Endometrial microvascular endothelial cells (primary cell): ENCODE results near the gene PEG3. TPM values are rescaled to one million over a fixed set of nuclear protein-coding genes. Genes with fewer than 3 reads are reported as not detected.

Source experiments
- in situ Hi-C: cut with HindIII; loops from 2 replicates; pipeline ENCODE4 v1.10.0; 2017; ENCODE audit warnings: low sequenced_read_pairs, low pct_unique_long_range_greater_than_20kb; ENCODE audit errors: inconsistent ontology term
- total RNA-seq: library from RNA; depleted of rRNA; stranded (reverse); fragments of >200 nt; gene quantifications from one replicate; pipeline ENCODE4 v1.2.3, GENCODE V29; 2015; ENCODE audit errors: inconsistent ontology term

PEG3 gene
- total RNA-seq, 1 donor from 2014 or later, result not detected

DNA sequence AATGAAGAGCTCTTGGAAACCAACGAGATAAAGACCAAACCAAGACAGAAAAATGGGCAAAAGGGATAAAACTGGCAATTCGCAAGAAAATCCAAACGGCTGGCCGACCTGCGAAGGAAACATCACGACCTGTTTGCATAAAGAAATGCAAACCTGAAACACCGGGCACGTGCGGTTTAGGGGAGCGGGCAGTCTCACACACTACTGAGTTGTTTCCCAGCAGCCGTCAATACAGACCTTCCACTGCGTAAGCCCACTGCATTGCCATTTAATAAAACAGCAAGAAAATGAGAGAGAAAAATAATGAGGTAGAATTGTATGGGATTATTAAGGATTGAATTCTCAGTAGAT lies 642 bp upstream of the PEG3 start:
- in situ Hi-C loops, result no loop called here

- in situ Hi-C loops, result no loop called here
Measured at GRCh38 chr19:56839652-56840450, 675 bp downstream of the PEG3 start.

GRCh38 chr19:56838909-56839651 lies 1.4 kb downstream of the PEG3 start:
- in situ Hi-C loops, result no loop called here

DNA sequence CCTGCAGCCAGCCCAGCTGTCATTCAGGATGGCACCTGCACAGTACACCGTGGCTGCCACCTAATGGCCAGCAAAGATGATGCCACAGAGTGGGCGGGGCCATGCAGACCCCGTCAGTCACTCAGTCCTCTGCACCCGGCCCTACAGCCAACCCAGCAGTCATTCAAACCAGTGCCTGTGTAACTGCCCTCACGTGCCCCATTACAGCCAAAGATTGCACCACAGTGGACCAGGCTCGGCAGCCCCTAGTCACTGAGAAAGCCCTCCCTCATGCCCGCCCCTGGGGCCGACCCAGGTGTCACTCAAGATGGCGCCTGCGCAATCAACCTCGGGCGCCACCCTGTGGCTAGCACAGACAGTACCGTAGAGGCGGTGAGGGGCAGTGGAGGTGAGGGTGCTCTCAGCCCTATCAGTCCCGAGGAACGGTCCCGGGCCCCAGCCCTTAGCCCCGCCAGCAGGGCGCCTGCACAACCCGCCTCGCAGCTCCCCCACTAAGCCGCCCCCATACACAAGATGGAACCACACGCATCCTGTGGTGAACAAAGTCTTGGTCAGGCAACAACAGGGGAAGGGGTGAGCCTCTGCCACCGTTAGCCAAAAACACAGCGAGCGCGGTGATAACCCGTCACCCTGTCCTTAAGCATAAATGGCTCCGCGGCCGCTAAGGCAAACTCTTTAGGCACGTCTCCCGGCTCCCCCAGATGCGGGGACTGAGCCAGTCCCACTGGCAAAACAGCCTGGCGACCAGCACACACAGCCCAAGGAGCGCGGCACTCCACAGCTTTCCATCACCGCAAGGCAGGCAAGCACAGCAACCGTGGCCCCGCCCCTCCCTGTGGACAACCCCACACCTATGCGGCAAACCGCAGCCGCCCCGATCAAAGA lies 2.3 kb downstream of the PEG3 start:
- in situ Hi-C loops, result no loop called here

DNA sequence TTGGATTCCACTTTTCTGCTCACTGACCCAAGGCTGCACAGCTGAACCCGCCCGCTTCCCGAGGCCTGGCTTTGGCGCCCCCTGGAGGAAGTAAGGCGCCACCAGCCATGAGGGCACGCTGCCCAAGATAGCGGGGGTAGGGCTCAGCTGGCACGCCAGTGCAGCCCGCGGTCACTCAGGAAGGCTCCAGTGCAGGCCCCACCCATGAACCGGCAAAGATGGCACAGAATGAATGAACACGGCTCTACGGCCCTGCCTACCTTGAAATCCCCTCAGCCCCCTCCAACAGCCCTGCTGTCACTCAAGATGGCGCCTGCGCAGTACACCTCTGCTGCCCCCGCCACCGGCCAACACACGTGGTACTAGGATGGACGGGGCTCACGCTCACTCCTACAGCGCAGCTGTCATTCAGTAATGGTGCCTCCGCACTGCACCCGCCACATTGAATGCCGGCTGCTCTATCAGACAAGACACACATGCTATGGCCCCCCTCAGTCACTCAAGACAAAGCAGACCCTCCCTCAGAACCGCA lies 3.0 kb downstream of the PEG3 start:
- in situ Hi-C loops, result no loop called here

DNA sequence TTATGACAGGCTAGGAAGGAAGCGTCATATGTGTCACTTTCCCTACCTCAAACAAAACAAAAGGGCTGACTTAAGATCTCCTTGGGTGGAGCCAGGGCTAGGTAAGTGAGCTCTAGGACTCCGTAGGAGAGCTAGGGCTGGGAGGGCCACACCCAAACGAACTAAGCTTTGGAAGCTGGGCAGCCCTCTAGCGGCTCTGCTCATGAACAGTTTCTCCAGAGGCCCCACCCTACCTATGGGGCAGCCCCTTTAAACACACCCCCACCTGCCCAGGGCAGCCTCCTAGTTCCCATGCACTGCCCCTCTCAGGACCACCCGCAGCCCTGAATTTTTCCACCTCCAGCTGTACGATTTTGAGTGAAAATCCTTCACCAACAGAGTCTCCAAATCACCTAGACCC lies 3.5 kb downstream of the PEG3 start:
- in situ Hi-C loops, result no loop called here

GRCh38 chr19:56836059-56836458 lies 4.5 kb downstream of the PEG3 start:
- in situ Hi-C loops, result no loop called here

- in situ Hi-C loops, result no loop called here
Measured at GRCh38 chr19:56835401-56835800, 5.1 kb downstream of the PEG3 start.

- in situ Hi-C loops, result no loop called here
Measured at GRCh38 chr19:56834564-56835375, 5.8 kb downstream of the PEG3 start.

DNA sequence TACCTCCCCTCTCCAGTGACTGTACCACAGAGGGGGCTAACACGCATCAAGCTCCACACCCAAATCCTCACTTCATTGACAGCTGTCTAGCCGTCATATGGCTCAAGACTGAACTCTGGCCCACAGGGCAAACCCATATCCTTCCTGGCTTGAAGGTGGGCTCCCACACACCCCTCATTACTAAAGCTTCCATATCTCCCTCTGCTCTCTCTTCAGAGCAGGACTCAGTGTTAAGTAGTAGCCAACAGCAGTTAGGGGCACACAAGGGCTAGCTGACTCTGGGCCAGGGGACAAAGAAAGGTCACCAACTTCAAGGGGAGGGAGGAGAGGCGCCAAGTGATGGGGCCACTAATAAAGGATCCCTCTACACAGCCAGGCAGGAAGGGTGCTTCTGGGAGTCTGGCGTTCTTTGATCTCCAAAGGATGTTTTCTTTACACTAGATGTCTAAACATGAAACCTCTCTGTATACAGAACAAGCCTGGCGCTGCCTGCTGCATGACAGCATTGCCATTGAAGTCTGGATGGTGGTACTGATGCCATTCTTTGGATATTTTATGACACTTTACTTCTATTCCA lies 8.1 kb downstream of the PEG3 start:
- in situ Hi-C loops, result no loop called here

GRCh38 chr19:56831255-56831654 lies 9.3 kb downstream of the PEG3 start:
- in situ Hi-C loops, result no loop called here

DNA sequence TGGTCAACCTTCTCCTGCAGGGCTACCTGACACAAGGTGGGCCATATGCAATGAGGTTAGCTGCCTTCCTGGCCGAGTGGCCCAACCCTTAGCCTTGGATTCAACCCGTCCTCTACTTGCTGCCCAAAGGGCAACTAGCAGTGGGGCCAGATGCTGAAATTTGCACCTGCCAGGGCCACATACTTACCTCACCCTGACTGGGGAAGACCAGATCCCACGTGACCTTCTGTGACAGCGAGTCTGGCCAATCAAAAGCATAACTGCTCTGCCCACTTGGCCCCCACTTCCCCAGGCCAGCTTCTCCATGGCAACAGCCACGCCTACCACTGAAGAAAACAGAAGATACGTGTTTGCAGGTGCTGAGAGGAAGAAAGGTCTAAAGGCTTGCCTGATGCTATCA lies 10.9 kb downstream of the PEG3 start:
- in situ Hi-C loops, result no loop called here

DNA sequence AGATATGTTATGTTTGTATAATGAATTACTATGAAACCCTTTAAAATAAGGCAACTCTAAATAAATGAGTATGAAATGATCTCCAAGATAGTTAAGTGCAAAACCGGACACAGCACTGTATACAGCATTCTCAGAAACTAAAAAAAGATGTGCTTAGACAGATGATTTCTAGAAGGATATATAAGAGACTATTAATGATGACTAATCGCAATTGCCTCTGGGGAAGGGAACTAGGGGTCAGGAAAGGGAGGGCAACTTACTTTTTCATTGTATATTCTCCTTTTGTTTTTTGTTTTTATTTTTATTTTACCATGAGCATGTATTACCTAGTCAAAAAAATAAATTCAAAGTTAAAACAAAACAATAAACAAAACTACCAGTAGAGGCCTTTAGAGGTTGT lies 12.8 kb downstream of the PEG3 start:
- in situ Hi-C loops, result no loop called here

GRCh38 chr19:56823956-56824355 lies 16.6 kb downstream of the PEG3 start:
- in situ Hi-C loops, result no loop called here

DNA sequence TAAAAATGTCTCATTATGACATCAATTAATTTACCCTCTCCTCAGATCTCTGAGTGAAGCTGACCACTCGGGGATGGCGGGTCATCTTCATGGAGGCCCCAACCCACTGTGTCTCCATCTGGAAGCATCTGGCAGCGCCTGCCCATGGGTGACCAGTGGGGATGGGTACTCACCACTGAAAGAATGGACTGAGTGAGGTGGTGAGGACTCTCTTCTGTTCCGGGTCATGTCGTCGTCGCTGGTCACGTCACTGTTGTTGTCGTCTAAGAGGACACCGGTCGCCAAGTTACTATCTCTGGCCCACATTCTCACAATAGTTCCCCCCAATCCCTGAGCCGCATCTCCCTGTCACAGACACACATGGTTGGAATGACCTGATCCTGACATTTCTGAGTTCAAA lies 17.1 kb downstream of the PEG3 start:
- in situ Hi-C loops, result no loop called here

DNA sequence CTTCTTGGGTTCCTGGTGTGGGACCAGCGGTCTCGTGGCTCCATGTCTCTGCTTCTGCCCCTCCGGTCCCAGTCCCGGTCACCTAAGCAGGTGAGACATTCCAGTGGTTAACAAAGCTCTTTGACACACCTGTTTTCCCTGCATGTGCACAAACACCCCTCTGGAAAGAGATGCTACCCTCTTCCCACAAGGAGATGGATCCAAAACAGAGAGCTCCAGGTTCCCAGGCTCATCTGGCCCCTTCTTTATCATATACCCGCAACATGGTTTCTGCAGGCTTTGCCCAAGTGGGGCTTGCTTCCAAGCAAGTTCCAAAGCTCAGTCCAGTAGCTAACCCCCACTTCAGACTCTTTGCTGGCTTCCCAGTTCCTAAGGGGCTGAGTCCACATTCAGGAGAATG lies 17.8 kb downstream of the PEG3 start:
- in situ Hi-C loops, result no loop called here

DNA sequence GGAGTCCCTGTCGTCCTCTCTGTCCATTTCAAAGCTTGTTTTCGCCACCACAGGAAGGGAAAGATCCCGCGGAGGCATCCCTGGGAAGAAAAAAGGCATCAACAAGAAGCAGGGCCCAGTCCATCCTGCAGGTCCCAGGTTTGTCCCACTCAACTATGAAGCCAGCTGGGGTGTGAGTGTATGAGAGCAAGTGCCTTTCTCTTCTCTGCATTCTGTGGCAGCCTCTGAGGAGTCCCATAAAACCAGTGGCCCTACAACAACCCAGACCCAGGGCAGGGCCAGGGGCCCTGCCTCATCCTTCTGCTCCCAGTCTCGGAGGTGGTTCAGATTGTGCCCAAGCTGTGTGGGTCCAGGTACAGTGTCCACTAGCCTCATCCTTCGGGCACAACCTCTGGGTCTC lies 18.9 kb downstream of the PEG3 start:
- in situ Hi-C loops, result no loop called here

GRCh38 chr19:56821209-56821608 lies 19.3 kb downstream of the PEG3 start:
- in situ Hi-C loops, result no loop called here
